HepG2 (cell line): ENCODE measurements around the gene RB1. TPM values are rescaled to one million over a fixed set of nuclear protein-coding genes. Genes with fewer than 3 reads are reported as not detected.
A peak's percentile ranks its signal among the peaks of the same experiment; 100 is the strongest.

Experiments
- ARNTL ChIP-seq: sonication (generic); formaldehyde crosslinking; IDR thresholded peaks from 2 replicates; pipeline ENCODE4 v1.4.0; 2020; ENCODE audit warnings: mild to moderate bottlenecking, missing genetic modification reagents
- DR1 ChIP-seq: sonication (generic); formaldehyde crosslinking; IDR thresholded peaks from 2 replicates; pipeline ENCODE4 v1.8.0; 2021; ENCODE audit warnings: mild to moderate bottlenecking, missing genetic modification reagents, inconsistent platforms
- EHMT2 ChIP-seq: fragments of 200-600 bp; sonication (generic); IDR thresholded peaks from 2 replicates; pipeline ENCODE4 v1.7.0; 2017; ENCODE audit warnings: antibody characterized with exemption, low read depth, low read length, borderline replicate concordance
- EP300 ChIP-seq, 3 experiments: sonication (generic) in 1 of 3; formaldehyde crosslinking in 1 of 3; IDR thresholded peaks; 2 replicates each; pipeline versions ENCODE4 v1.5.1 to v1.6.1; 2011 to 2020; ENCODE audit warnings: low read depth in 2 of 3, low read length in 2 of 3, borderline replicate concordance in 1 of 3, improper control_type of control experiment in 1 of 3, mild to moderate bottlenecking in 1 of 3, missing genetic modification reagents in 1 of 3, moderate library complexity in 1 of 3
- MAZ ChIP-seq, 2 experiments: sonication (generic) in 1 of 2; formaldehyde crosslinking in 1 of 2; IDR thresholded peaks; 2 replicates each; pipeline versions ENCODE4 v1.5.0 to v1.6.1; 2012 to 2020; ENCODE audit warnings: low read depth in 2 of 2, mild to moderate bottlenecking in 2 of 2, borderline replicate concordance in 1 of 2, improper control_type of control experiment in 1 of 2, low read length in 1 of 2, missing genetic modification reagents in 1 of 2, moderate library complexity in 1 of 2
- MBNL3 ChIP-seq: fragments of 250-450 bp; sonication (Bioruptor Pico); conservative IDR thresholded peaks from 2 replicates; pipeline ENCODE4 v1.8.0; 2022; ENCODE audit warnings: mild to moderate bottlenecking, inconsistent platforms
- MED8 ChIP-seq: sonication (generic); formaldehyde crosslinking; IDR thresholded peaks from 2 replicates; pipeline ENCODE4 v1.8.1; 2023; ENCODE audit warnings: mild to moderate bottlenecking, missing genetic modification reagents; ENCODE audit not compliant: insufficient replicate concordance
- MZF1 ChIP-seq: sonication (generic); formaldehyde crosslinking; IDR thresholded peaks from 2 replicates; pipeline ENCODE4 v1.8.1; 2023; ENCODE audit warnings: mild to moderate bottlenecking, missing genetic modification reagents, borderline replicate concordance
- SPEN ChIP-seq: sonication (generic); formaldehyde crosslinking; IDR thresholded peaks from 2 replicates; pipeline ENCODE4 v1.5.1; 2020; ENCODE audit warnings: low read depth, mild to moderate bottlenecking, missing genetic modification reagents
- STAT5B ChIP-seq: sonication (generic); formaldehyde crosslinking; IDR thresholded peaks from 2 replicates; pipeline ENCODE4 v1.4.0; 2020; ENCODE audit warnings: missing genetic modification reagents
- WIZ ChIP-seq: sonication (generic); formaldehyde crosslinking; IDR thresholded peaks from 2 replicates; pipeline ENCODE4 v1.5.1; 2020; ENCODE audit warnings: mild to moderate bottlenecking, missing genetic modification reagents
- YEATS2 ChIP-seq: sonication (generic); formaldehyde crosslinking; IDR thresholded peaks from 2 replicates; pipeline ENCODE4 v1.4.0; 2020; ENCODE audit warnings: missing genetic modification reagents, borderline replicate concordance
- ZFP82 ChIP-seq: sonication (generic); formaldehyde crosslinking; IDR thresholded peaks from 2 replicates; pipeline ENCODE4 v1.5.1; 2020; ENCODE audit warnings: mild to moderate bottlenecking, missing genetic modification reagents, borderline replicate concordance
- ZHX1 ChIP-seq: sonication (generic); formaldehyde crosslinking; IDR thresholded peaks from 2 replicates; pipeline ENCODE4 v1.8.1; 2022; ENCODE audit warnings: low read depth, mild to moderate bottlenecking, missing genetic modification reagents
- ZNF142 ChIP-seq: sonication (generic); formaldehyde crosslinking; IDR thresholded peaks from 2 replicates; pipeline ENCODE4 v1.4.0; 2020; ENCODE audit warnings: missing genetic modification reagents
- ZNF350 ChIP-seq: sonication (generic); formaldehyde crosslinking; IDR thresholded peaks from 2 replicates; pipeline ENCODE4 v1.4.0; 2020; ENCODE audit warnings: mild to moderate bottlenecking, low read depth, missing genetic modification reagents, borderline replicate concordance
- polyA plus RNA-seq, 8 experiments: library from polyadenylated mRNA; depleted of rRNA in 3 of 8; stranded (reverse) in 7 of 8; unstranded in 1 of 8; fragments of >200 nt; fragmentation: Illumina TruSeq in 4 of 8; extraction: Trizol in 4 of 8; gene quantifications; 2 replicates each; pipeline versions ENCODE4 v1.2.1 to v1.2.3, GENCODE V29; 2011 to 2016; ENCODE audit warnings: low read depth in 4 of 8, missing spikeins in 1 of 8, mixed read lengths in 1 of 8; ENCODE audit not compliant: insufficient read depth in 1 of 8
- total RNA-seq, 5 experiments: library from RNA; depleted of rRNA; stranded (reverse); fragments of >200 nt; fragmentation: Illumina TruSeq; extraction: Trizol; gene quantifications; 2 replicates each; pipeline ENCODE4 v1.2.3, GENCODE V29; 2016; ENCODE audit warnings: low read depth in 1 of 5
- TF ChIP-seq, protein P1 (sequence below): IDR thresholded peaks from 2 replicates; pipeline ENCODE4 v1.6.1; 2016; ENCODE audit warnings: missing compliant biosample characterization, missing genetic modification reagents, borderline replicate concordance

The RB1 gene
- total and polyA plus RNA-seq, 2 of the 13 experiments (the other 11 are each of a cell fraction or from before 2014, with no cell fraction given) = 15.6 to 23.7 TPM

DNA sequence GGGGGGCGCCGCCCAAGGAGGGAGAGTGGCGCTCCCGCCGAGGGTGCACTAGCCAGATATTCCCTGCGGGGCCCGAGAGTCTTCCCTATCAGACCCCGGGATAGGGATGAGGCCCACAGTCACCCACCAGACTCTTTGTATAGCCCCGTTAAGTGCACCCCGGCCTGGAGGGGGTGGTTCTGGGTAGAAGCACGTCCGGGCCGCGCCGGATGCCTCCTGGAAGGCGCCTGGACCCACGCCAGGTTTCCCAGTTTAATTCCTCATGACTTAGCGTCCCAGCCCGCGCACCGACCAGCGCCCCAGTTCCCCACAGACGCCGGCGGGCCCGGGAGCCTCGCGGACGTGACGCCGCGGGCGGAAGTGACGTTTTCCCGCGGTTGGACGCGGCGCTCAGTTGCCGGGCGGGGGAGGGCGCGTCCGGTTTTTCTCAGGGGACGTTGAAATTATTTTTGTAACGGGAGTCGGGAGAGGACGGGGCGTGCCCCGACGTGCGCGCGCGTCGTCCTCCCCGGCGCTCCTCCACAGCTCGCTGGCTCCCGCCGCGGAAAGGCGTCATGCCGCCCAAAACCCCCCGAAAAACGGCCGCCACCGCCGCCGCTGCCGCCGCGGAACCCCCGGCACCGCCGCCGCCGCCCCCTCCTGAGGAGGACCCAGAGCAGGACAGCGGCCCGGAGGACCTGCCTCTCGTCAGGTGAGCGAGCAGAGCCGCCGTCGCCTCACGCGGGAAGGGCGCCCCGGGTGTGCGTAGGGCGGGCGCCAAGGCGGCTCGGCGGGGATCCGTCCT lies at the start of gene RB1 (continued):
- TF ChIP-seq ZNF142 = 0 out of 2 replicates have a peak, but pooled peaks have one; percentile 67
- TF ChIP-seq EP300 (IDR thresholded peaks at IDR 0.05; ENCODE audit: low read depth in 2 of 2, low read length in 2 of 2) = 0 out of 4 replicates have a peak, but pooled peaks of 1 of the 2 experiments have one; percentile 24
- no peak for TF ChIP-seq EP300 (CRISPR knock-in tag; IDR thresholded peaks at IDR 0.05; ENCODE audit: borderline replicate concordance)
- no peak for TF ChIP-seq MED8 (CRISPR knock-in tag)
- TF ChIP-seq MBNL3 (CRISPR knock-in tag) = no peak
- no peak for TF ChIP-seq ZHX1 (CRISPR knock-in tag)
- TF ChIP-seq ZNF350 (CRISPR knock-in tag) = no peak; the same call in 1 of the 2 replicates
- no peak for TF ChIP-seq EHMT2
- TF ChIP-seq ARNTL (CRISPR knock-in tag) = no peak
- 0 out of 2 replicates have a peak, but pooled peaks have one; percentile 7 for TF ChIP-seq STAT5B (CRISPR knock-in tag)
- no peak for TF ChIP-seq MZF1
- 0 out of 2 replicates have a peak, but pooled peaks have one; percentile 13 for TF ChIP-seq DR1
- TF ChIP-seq, protein P1, sequence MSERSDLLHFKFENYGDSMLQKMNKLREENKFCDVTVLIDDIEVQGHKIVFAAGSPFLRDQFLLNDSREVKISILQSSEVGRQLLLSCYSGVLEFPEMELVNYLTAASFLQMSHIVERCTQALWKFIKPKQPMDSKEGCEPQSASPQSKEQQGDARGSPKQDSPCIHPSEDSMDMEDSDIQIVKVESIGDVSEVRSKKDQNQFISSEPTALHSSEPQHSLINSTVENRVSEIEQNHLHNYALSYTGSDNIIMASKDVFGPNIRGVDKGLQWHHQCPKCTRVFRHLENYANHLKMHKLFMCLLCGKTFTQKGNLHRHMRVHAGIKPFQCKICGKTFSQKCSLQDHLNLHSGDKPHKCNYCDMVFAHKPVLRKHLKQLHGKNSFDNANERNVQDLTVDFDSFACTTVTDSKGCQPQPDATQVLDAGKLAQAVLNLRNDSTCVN (CRISPR knock-in tag) = no peak
- no peak for TF ChIP-seq ZFP82 (CRISPR knock-in tag)
- TF ChIP-seq SPEN (CRISPR knock-in tag) = peak; percentile 78; the same call in 1 of the 2 replicates
- peak; percentile 70; the same call in 1 of the 2 replicates for TF ChIP-seq MAZ (IDR thresholded peaks at IDR 0.05; ENCODE audit: borderline replicate concordance, low read depth, low read length)
- TF ChIP-seq MAZ (CRISPR knock-in tag; IDR thresholded peaks at IDR 0.05; ENCODE audit: low read depth) = peak; percentile 80; the same call in 1 of the 2 replicates
- TF ChIP-seq WIZ = no peak
- peak; percentile 89 for TF ChIP-seq YEATS2
